Measurements from ENCODE around the gene MGAT4B.
"Not testable (repeated sequence)": the region's sequence is repeated elsewhere in the genome, so short reads cannot be mapped to it uniquely, and the experiment has no call there.

The MGAT4B gene

GRCh38 chr5:179806250-179807048 is at the start of gene MGAT4B:
Gene MGAT4B (minus strand): TSS chr5:179806866. CDS start chr5:179806583, 283 bp downstream.
- peak; percentile 72 for DNase-seq

- no peak for DNase-seq
These were observed 47.7 kb upstream of the MGAT4B start for GRCh38 chr5:179854356-179854755.

- no peak for DNase-seq
These were observed 46.4 kb upstream of the MGAT4B start for GRCh38 chr5:179852993-179853547.

GRCh38 chr5:179841621-179842020 is 35.0 kb upstream of the MGAT4B start:
- no peak for DNase-seq

- no peak for DNase-seq
These were observed 34.1 kb upstream of the MGAT4B start for GRCh38 chr5:179840766-179841165.

- DNase-seq = no peak
These were observed 33.7 kb upstream of the MGAT4B start for GRCh38 chr5:179840321-179840720.

GRCh38 chr5:179839328-179840256 is 32.9 kb upstream of the MGAT4B start:
- no peak for DNase-seq

GRCh38 chr5:179837076-179838011 is 30.7 kb upstream of the MGAT4B start:
- DNase-seq = no peak

GRCh38 chr5:179836225-179837019 is 29.8 kb upstream of the MGAT4B start:
- peak; percentile 58 for DNase-seq

GRCh38 chr5:179834871-179835270 is 28.2 kb upstream of the MGAT4B start:
- not testable (repeated sequence) for DNase-seq

GRCh38 chr5:179834120-179834519 is 27.5 kb upstream of the MGAT4B start:
- DNase-seq = no peak

- DNase-seq = no peak
These were observed 27.0 kb upstream of the MGAT4B start for GRCh38 chr5:179833709-179834070.

GRCh38 chr5:179833056-179833708 is 26.5 kb upstream of the MGAT4B start:
- no peak for DNase-seq

GRCh38 chr5:179832039-179832745 is 25.5 kb upstream of the MGAT4B start:
- no peak for DNase-seq

- DNase-seq = no peak
These were observed 24.3 kb upstream of the MGAT4B start for GRCh38 chr5:179830818-179831468.

- no peak for DNase-seq
These were observed 23.2 kb upstream of the MGAT4B start for GRCh38 chr5:179829732-179830435.

GRCh38 chr5:179828756-179829421 is 22.2 kb upstream of the MGAT4B start:
- DNase-seq = no peak

GRCh38 chr5:179827680-179828079 is 21.0 kb upstream of the MGAT4B start:
- peak; percentile 83 for DNase-seq
